ENCODE data around the gene TSPEAR.
A peak's percentile ranks its signal among the peaks of the same experiment; 100 is the strongest.

Gene TSPEAR

GRCh38 chr21:44454058-44454457 is 257.3 kb downstream of the TSPEAR start:
- no peak for DNase-seq
- Histone ChIP-seq H3K27me3 (peaks cover 19% of the 10 kb centered on the region), H3K9me3 (peaks cover 4% of the 10 kb centered on the region; the same call in 1 of the 2 replicates), H3K36me3 (no peaks in the 10 kb centered on the region), H3K4me1 (no peaks in the 10 kb centered on the region; the same call in 1 of the 2 replicates), H3K4me3 (ENCODE audit: low read depth, low read length) (no peak overlapping the region)
- no peak for TF ChIP-seq CTCF (IDR thresholded peaks at IDR 0.05; ENCODE audit: low read depth, low read length)

- H3K4me1 ChIP-seq, result no peaks in the 10 kb centered on the region; the same call in 1 of the 2 replicates
- no peak for DNase-seq
- peaks cover 28% of the 10 kb centered on the region for H3K27me3 ChIP-seq
- H3K9me3 ChIP-seq, result peaks cover 4% of the 10 kb centered on the region; the same call in 1 of the 2 replicates
- H3K4me3 ChIP-seq (ENCODE audit: low read depth, low read length), result no peak overlapping the region
- no peak for TF ChIP-seq CTCF (IDR thresholded peaks at IDR 0.05; ENCODE audit: low read depth, low read length)
- H3K36me3 ChIP-seq, result no peaks in the 10 kb centered on the region
Observed at GRCh38 chr21:44453120-44453519, 258.3 kb downstream of the TSPEAR start.

- Histone ChIP-seq H3K36me3 (no peaks in the 10 kb centered on the region), H3K4me3 (ENCODE audit: low read depth, low read length) (no peak overlapping the region), H3K4me1 (no peaks in the 10 kb centered on the region; the same call in 1 of the 2 replicates), H3K9me3 (peaks cover 4% of the 10 kb centered on the region; the same call in 1 of the 2 replicates), H3K27me3 (peaks cover 28% of the 10 kb centered on the region)
- DNase-seq, result no peak
- TF ChIP-seq CTCF (IDR thresholded peaks at IDR 0.05; ENCODE audit: low read depth, low read length), result no peak
Observed at GRCh38 chr21:44450999-44451398, 260.4 kb downstream of the TSPEAR start.

- no peaks in the 10 kb centered on the region; the same call in 1 of the 2 replicates for H3K4me1 ChIP-seq
- peaks cover 25% of the 10 kb centered on the region for H3K27me3 ChIP-seq
- peaks cover 4% of the 10 kb centered on the region; the same call in 1 of the 2 replicates for H3K9me3 ChIP-seq
- DNase-seq, result no peak
- TF ChIP-seq CTCF (IDR thresholded peaks at IDR 0.05; ENCODE audit: low read depth, low read length), result no peak
- no peak overlapping the region for H3K4me3 ChIP-seq (ENCODE audit: low read depth, low read length)
- no peaks in the 10 kb centered on the region for H3K36me3 ChIP-seq
Observed at GRCh38 chr21:44450402-44450801, 261.0 kb downstream of the TSPEAR start.

- no peaks in the 10 kb centered on the region; the same call in 1 of the 2 replicates for H3K4me1 ChIP-seq
- peaks cover 25% of the 10 kb centered on the region for H3K27me3 ChIP-seq
- DNase-seq, result peak; percentile 77
- no peaks in the 10 kb centered on the region for H3K36me3 ChIP-seq
- H3K9me3 ChIP-seq, result peaks cover 4% of the 10 kb centered on the region; the same call in 1 of the 2 replicates
- H3K4me3 ChIP-seq (ENCODE audit: low read depth, low read length), result no peak overlapping the region
- TF ChIP-seq CTCF (IDR thresholded peaks at IDR 0.05; ENCODE audit: low read depth, low read length), result no peak
Observed at GRCh38 chr21:44449473-44450363, 261.7 kb downstream of the TSPEAR start.

GRCh38 chr21:44448651-44449131 is 262.7 kb downstream of the TSPEAR start:
- DNase-seq, result peak; percentile 11
- H3K4me1 ChIP-seq, result no peaks in the 10 kb centered on the region; the same call in 1 of the 2 replicates
- TF ChIP-seq CTCF (IDR thresholded peaks at IDR 0.05; ENCODE audit: low read depth, low read length), result no peak

More at GRCh38 chr21:44448651-44449131, 262.7 kb downstream of the TSPEAR start:
- Histone ChIP-seq H3K36me3 (no peaks in the 10 kb centered on the region), H3K27me3 (peaks cover 25% of the 10 kb centered on the region), H3K4me3 (ENCODE audit: low read depth, low read length) (no peak overlapping the region), H3K9me3 (no peaks in the 10 kb centered on the region)
